ENCODE measurements around the gene UGGT1. TPM values are rescaled to one million over a fixed set of nuclear protein-coding genes. Genes with fewer than 3 reads are reported as not detected.

UGGT1 gene
- total and polyA plus RNA-seq, 2 experiments from 2014 or later: 8.3 to 38.4 TPM

- Histone ChIP-seq H3K27me3 (no peaks in the 10 kb centered on the region), H3K9me3 (ENCODE audit: low read depth) (no peaks in the 10 kb centered on the region), H3K36me3 (peaks cover 10% of the 10 kb centered on the region)
Observed at GRCh38 chr2:128154225-128154624, 63.2 kb downstream of the UGGT1 start.

GRCh38 chr2:128155970-128156369 lies 65.0 kb downstream of the UGGT1 start:
- H3K27me3 ChIP-seq: no peaks in the 10 kb centered on the region
- H3K36me3 ChIP-seq: peaks cover 14% of the 10 kb centered on the region
- no peak for TF ChIP-seq CTCF (IDR thresholded peaks at IDR 0.05; ENCODE audit: low read depth, low read length)
- H3K9me3 ChIP-seq (ENCODE audit: low read depth): no peaks in the 10 kb centered on the region
- peak in 1 of 2 donors; percentile 38 for DNase-seq (ENCODE audit: low read depth in 1 of 2, low spot score in 1 of 2)
- no peak overlapping the region for H3K4me3 ChIP-seq
- peak overlapping the region; percentile 81 for H3K27ac ChIP-seq
- peaks cover 31% of the 10 kb centered on the region for H3K4me1 ChIP-seq (ENCODE audit: low read depth)

More at GRCh38 chr2:128154225-128154624, 63.2 kb downstream of the UGGT1 start:
- DNase-seq (ENCODE audit: low read depth in 1 of 2, low spot score in 1 of 2): peak in 1 of 2 donors; percentile 63
- no peak for TF ChIP-seq CTCF (IDR thresholded peaks at IDR 0.05; ENCODE audit: low read depth, low read length)
- H3K4me1 ChIP-seq (ENCODE audit: low read depth): peaks cover 31% of the 10 kb centered on the region
- H3K4me3 ChIP-seq: no peak overlapping the region
- H3K27ac ChIP-seq: peak overlapping the region; percentile 81

GRCh38 chr2:128156812-128157211 lies 65.8 kb downstream of the UGGT1 start:
- TF ChIP-seq CTCF (IDR thresholded peaks at IDR 0.05; ENCODE audit: low read depth, low read length): no peak
- Histone ChIP-seq H3K4me3 (no peak overlapping the region), H3K27ac (peak overlapping the region; percentile 81), H3K36me3 (peaks cover 20% of the 10 kb centered on the region), H3K4me1 (ENCODE audit: low read depth) (peaks cover 31% of the 10 kb centered on the region), H3K27me3 (no peaks in the 10 kb centered on the region), H3K9me3 (ENCODE audit: low read depth) (no peaks in the 10 kb centered on the region)
- no peak for DNase-seq (ENCODE audit: low read depth in 1 of 2, low spot score in 1 of 2)

- no peak for TF ChIP-seq CTCF (IDR thresholded peaks at IDR 0.05; ENCODE audit: low read depth, low read length)
- H3K27ac ChIP-seq: peak overlapping the region; percentile 5
- no peak overlapping the region for H3K4me3 ChIP-seq
- no peak for DNase-seq (ENCODE audit: low read depth in 1 of 2, low spot score in 1 of 2)
- no peaks in the 10 kb centered on the region for H3K9me3 ChIP-seq (ENCODE audit: low read depth)
- no peaks in the 10 kb centered on the region for H3K27me3 ChIP-seq
- H3K36me3 ChIP-seq: peaks cover 17% of the 10 kb centered on the region
- H3K4me1 ChIP-seq (ENCODE audit: low read depth): peaks cover 31% of the 10 kb centered on the region
Observed at GRCh38 chr2:128157644-128158043, 66.6 kb downstream of the UGGT1 start.

- H3K4me3 ChIP-seq: no peak overlapping the region
- H3K36me3 ChIP-seq: peaks cover 16% of the 10 kb centered on the region
- DNase-seq (ENCODE audit: low read depth in 1 of 2, low spot score in 1 of 2): no peak
- no peak for TF ChIP-seq CTCF (IDR thresholded peaks at IDR 0.05; ENCODE audit: low read depth, low read length)
- no peaks in the 10 kb centered on the region for H3K27me3 ChIP-seq
- H3K27ac ChIP-seq: no peak overlapping the region
- H3K4me1 ChIP-seq (ENCODE audit: low read depth): peaks cover 31% of the 10 kb centered on the region
- H3K9me3 ChIP-seq (ENCODE audit: low read depth): no peaks in the 10 kb centered on the region
Observed at GRCh38 chr2:128158176-128158575, 67.2 kb downstream of the UGGT1 start.

GRCh38 chr2:128159437-128159836 lies 68.4 kb downstream of the UGGT1 start:
- Histone ChIP-seq H3K4me3 (no peak overlapping the region), H3K36me3 (peaks cover 17% of the 10 kb centered on the region), H3K4me1 (ENCODE audit: low read depth) (peaks cover 22% of the 10 kb centered on the region), H3K27me3 (no peaks in the 10 kb centered on the region), H3K9me3 (ENCODE audit: low read depth) (no peaks in the 10 kb centered on the region), H3K27ac (peak overlapping the region; percentile 39)
- no peak for TF ChIP-seq CTCF (IDR thresholded peaks at IDR 0.05; ENCODE audit: low read depth, low read length)
- DNase-seq (ENCODE audit: low read depth in 1 of 2, low spot score in 1 of 2): no peak

Data from cardiac muscle cell (in vitro differentiated cells and primary cell).